Neural progenitor cell (in vitro differentiated cells): ENCODE results near the gene SLC4A11. TPM values are rescaled to one million over a fixed set of nuclear protein-coding genes. Genes with fewer than 3 reads are reported as not detected.

Source experiments
- DNase-seq: peaks from one replicate; pipeline ENCODE4 v3.0.0-alpha.2; 2016; ENCODE audit warnings: low spot score
- H2AFZ ChIP-seq: fragments of 200-600 bp; sonication (generic); replicated peaks from 2 replicates; pipeline ENCODE4 v1.6.1; 2016; ENCODE audit warnings: antibody characterized with exemption
- H3F3A ChIP-seq: fragments of 200-600 bp; sonication (generic); 2 replicates; pipeline ENCODE4 v1.6.1; 2016; ENCODE audit warnings: antibody characterized with exemption, low read depth
- H3K27ac ChIP-seq: fragments of 200-600 bp; sonication (generic); 2 replicates; pipeline ENCODE4 v1.5.1; 2016; ENCODE audit warnings: mild to moderate bottlenecking
- H3K27me3 ChIP-seq: fragments of 200-600 bp; sonication (generic); 2 replicates; pipeline ENCODE4 v1.6.1; 2016; ENCODE audit warnings: mild to moderate bottlenecking, moderate library complexity
- H3K36me3 ChIP-seq: fragments of 200-600 bp; sonication (generic); 2 replicates; pipeline ENCODE4 v1.5.1; 2016
- H3K4me1 ChIP-seq: fragments of 200-600 bp; sonication (generic); 2 replicates; pipeline ENCODE4 v1.6.1; 2016; ENCODE audit warnings: mixed run types
- H3K4me2 ChIP-seq: fragments of 200-600 bp; sonication (generic); 2 replicates; pipeline ENCODE4 v1.6.1; 2016
- H3K4me3 ChIP-seq: fragments of 200-600 bp; sonication (generic); 2 replicates; pipeline ENCODE4 v1.5.1; 2016
- H3K79me2 ChIP-seq: fragments of 200-600 bp; sonication (generic); 2 replicates; pipeline ENCODE4 v1.6.1; 2016; ENCODE audit warnings: low read depth
- H3K9ac ChIP-seq: fragments of 200-600 bp; sonication (generic); 2 replicates; pipeline ENCODE4 v1.6.1; 2016
- H3K9me3 ChIP-seq: fragments of 200-600 bp; sonication (generic); 2 replicates; pipeline ENCODE4 v1.5.1; 2016; ENCODE audit warnings: low read depth
- H4K20me1 ChIP-seq: fragments of 200-600 bp; sonication (generic); 2 replicates; pipeline ENCODE4 v1.6.1; 2016; ENCODE audit warnings: low read depth
- H3K27ac Mint-ChIP-seq: 3 replicates; pipeline ENCODE4 v1.8.0; 2021; ENCODE audit warnings: mixed read lengths
- H3K27me3 Mint-ChIP-seq: 2 replicates; pipeline ENCODE4 v1.8.0; 2022; ENCODE audit warnings: low read depth, mild to moderate bottlenecking, inconsistent platforms, moderate library complexity, mixed read lengths; ENCODE audit not compliant: insufficient read depth
- H3K36me3 Mint-ChIP-seq: 3 replicates; pipeline ENCODE4 v1.8.0; 2021; ENCODE audit warnings: mixed read lengths
- H3K4me1 Mint-ChIP-seq: 3 replicates; pipeline ENCODE4 v1.8.0; 2021; ENCODE audit warnings: mixed read lengths
- H3K4me3 Mint-ChIP-seq: 3 replicates; pipeline ENCODE4 v1.8.0; 2021; ENCODE audit warnings: mild to moderate bottlenecking, moderate library complexity, mixed read lengths
- H3K9me3 Mint-ChIP-seq: 3 replicates; pipeline ENCODE4 v1.8.0; 2020; ENCODE audit warnings: mixed read lengths
- CTCF ChIP-seq: fragments of 200-600 bp; sonication (generic); IDR thresholded peaks from 2 replicates; pipeline ENCODE4 v1.5.1; 2017; ENCODE audit warnings: antibody characterized with exemption, mild to moderate bottlenecking
- EZH2 ChIP-seq: fragments of 200-600 bp; sonication (generic); IDR thresholded peaks from 2 replicates; pipeline ENCODE4 v1.6.1; 2017; ENCODE audit warnings: antibody characterized with exemption, mild to moderate bottlenecking, moderate library complexity
- EZH2phosphoT487 ChIP-seq: fragments of 200-600 bp; sonication (generic); IDR thresholded peaks from 2 replicates; pipeline ENCODE4 v1.6.1; 2017; ENCODE audit warnings: antibody characterized with exemption
- total RNA-seq: library from RNA; depleted of rRNA; stranded (reverse); fragments of >200 nt; gene quantifications from 2 replicates; pipeline ENCODE4 v1.2.3, GENCODE V29; 2015; ENCODE audit warnings: low replicate concordance

SLC4A11 gene
- total RNA-seq, 1 donor from 2014 or later: 0.95 TPM

GRCh38 chr20:3237011-3237957 lies 1.7 kb downstream of the SLC4A11 start:
- Histone ChIP-seq H3K36me3 (no peaks in the 10 kb centered on the region), H3K27me3 (peaks cover 68% of the 10 kb centered on the region), H3F3A (peaks cover 20% of the 10 kb centered on the region), H3K79me2 (no peaks in the 10 kb centered on the region), H3K4me2 (peak overlapping the region; percentile 92), H3K27ac (no peak overlapping the region), H2AFZ (peak overlapping the region; percentile 99), H3K9ac (no peak overlapping the region), H3K9me3 (no peaks in the 10 kb centered on the region), H3K4me3 (peak overlapping the region; percentile 73), H3K4me1 (peaks cover 7% of the 10 kb centered on the region), H4K20me1 (no peaks in the 10 kb centered on the region)
- Mint-ChIP-seq H3K4me3 (peak overlapping the region; percentile 68), H3K27ac (no peak overlapping the region), H3K4me1 (peaks cover 13% of the 10 kb centered on the region), H3K9me3 (peaks cover 4% of the 10 kb centered on the region), H3K27me3 (peaks cover 63% of the 10 kb centered on the region), H3K36me3 (no peaks in the 10 kb centered on the region)
- no peak for DNase-seq
- TF ChIP-seq EZH2: no peak
- no peak for TF ChIP-seq CTCF
- no peak for TF ChIP-seq EZH2phosphoT487

GRCh38 chr20:3235666-3236324 lies 3.2 kb downstream of the SLC4A11 start:
- H3K27ac Mint-ChIP-seq: no peak overlapping the region
- Histone ChIP-seq H3K36me3 (no peaks in the 10 kb centered on the region), H3K9me3 (no peaks in the 10 kb centered on the region), H3K27me3 (peaks cover 53% of the 10 kb centered on the region), H2AFZ (no peak overlapping the region), H3K4me3 (no peak overlapping the region), H3F3A (peaks cover 20% of the 10 kb centered on the region), H4K20me1 (no peaks in the 10 kb centered on the region), H3K4me1 (peaks cover 7% of the 10 kb centered on the region), H3K9ac (no peak overlapping the region), H3K4me2 (no peak overlapping the region), H3K79me2 (no peaks in the 10 kb centered on the region), H3K27ac (no peak overlapping the region)
- no peak overlapping the region for H3K4me3 Mint-ChIP-seq
- peaks cover 4% of the 10 kb centered on the region for H3K9me3 Mint-ChIP-seq
- H3K27me3 Mint-ChIP-seq: peaks cover 48% of the 10 kb centered on the region
- peaks cover 9% of the 10 kb centered on the region for H3K4me1 Mint-ChIP-seq
- TF ChIP-seq CTCF (no peak), EZH2 (no peak), EZH2phosphoT487 (no peak)
- H3K36me3 Mint-ChIP-seq: no peaks in the 10 kb centered on the region
- DNase-seq: no peak

GRCh38 chr20:3233991-3234498 lies 4.9 kb downstream of the SLC4A11 start:
- Histone ChIP-seq H2AFZ (no peak overlapping the region), H3K9ac (no peak overlapping the region), H3K4me2 (no peak overlapping the region), H3K27me3 (peaks cover 36% of the 10 kb centered on the region), H3K36me3 (no peaks in the 10 kb centered on the region), H3K4me3 (no peak overlapping the region), H3K9me3 (no peaks in the 10 kb centered on the region), H3F3A (peaks cover 9% of the 10 kb centered on the region), H3K4me1 (no peaks in the 10 kb centered on the region), H3K27ac (no peak overlapping the region), H3K79me2 (no peaks in the 10 kb centered on the region), H4K20me1 (no peaks in the 10 kb centered on the region)
- no peak for DNase-seq
- Mint-ChIP-seq H3K9me3 (peaks cover 4% of the 10 kb centered on the region), H3K4me3 (no peak overlapping the region), H3K4me1 (peaks cover 2% of the 10 kb centered on the region), H3K36me3 (no peaks in the 10 kb centered on the region), H3K27me3 (peaks cover 34% of the 10 kb centered on the region), H3K27ac (no peak overlapping the region)
- TF ChIP-seq EZH2 (no peak), EZH2phosphoT487 (no peak), CTCF (no peak)
